Measurements from ENCODE around the gene IGSF5.

DNA sequence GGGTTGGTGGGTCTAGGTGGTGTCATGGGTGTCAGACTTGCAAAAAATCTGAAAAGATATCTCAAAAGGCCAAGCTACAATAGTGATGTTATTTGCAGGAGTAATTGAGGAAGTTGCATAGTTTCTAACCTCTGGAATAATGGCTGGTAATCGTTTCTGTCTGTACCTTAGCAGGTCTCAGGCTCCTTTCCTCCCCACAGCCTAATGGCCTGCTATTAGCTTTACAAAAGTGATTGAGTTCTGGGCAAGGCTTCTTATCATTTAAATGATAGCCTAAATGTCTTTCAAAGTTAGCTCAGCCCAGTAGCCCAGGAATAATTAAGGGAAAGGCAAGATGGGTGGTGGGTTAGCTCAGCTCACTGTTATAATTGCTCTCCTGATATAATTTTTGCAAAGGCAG, 37.7 kb upstream of the IGSF5 start:
- TF ChIP-seq EZH2 (IDR thresholded peaks at IDR 0.05; ENCODE audit: borderline replicate concordance, low read length), result no peak
- TF ChIP-seq CTCF (conservative IDR thresholded peaks at IDR 0.05 in 1 of 2, IDR thresholded peaks at IDR 0.05 in 1 of 2; ENCODE audit: extremely low read depth in 1 of 2, insufficient read depth in 1 of 2, low read depth in 1 of 2, low read length in 2 of 2), result no peak

Data from mammary epithelial cell (primary cell).